Measurements from ENCODE around the gene UBXN7. TPM values are rescaled to one million over a fixed set of nuclear protein-coding genes. Genes with fewer than 3 reads are reported as not detected.
"Not testable (repeated sequence)": the region's sequence is repeated elsewhere in the genome, so short reads cannot be mapped to it uniquely, and the experiment has no call there.

UBXN7 gene, protein sequence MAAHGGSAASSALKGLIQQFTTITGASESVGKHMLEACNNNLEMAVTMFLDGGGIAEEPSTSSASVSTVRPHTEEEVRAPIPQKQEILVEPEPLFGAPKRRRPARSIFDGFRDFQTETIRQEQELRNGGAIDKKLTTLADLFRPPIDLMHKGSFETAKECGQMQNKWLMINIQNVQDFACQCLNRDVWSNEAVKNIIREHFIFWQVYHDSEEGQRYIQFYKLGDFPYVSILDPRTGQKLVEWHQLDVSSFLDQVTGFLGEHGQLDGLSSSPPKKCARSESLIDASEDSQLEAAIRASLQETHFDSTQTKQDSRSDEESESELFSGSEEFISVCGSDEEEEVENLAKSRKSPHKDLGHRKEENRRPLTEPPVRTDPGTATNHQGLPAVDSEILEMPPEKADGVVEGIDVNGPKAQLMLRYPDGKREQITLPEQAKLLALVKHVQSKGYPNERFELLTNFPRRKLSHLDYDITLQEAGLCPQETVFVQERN
- total RNA-seq, result 50.3 TPM

DNA sequence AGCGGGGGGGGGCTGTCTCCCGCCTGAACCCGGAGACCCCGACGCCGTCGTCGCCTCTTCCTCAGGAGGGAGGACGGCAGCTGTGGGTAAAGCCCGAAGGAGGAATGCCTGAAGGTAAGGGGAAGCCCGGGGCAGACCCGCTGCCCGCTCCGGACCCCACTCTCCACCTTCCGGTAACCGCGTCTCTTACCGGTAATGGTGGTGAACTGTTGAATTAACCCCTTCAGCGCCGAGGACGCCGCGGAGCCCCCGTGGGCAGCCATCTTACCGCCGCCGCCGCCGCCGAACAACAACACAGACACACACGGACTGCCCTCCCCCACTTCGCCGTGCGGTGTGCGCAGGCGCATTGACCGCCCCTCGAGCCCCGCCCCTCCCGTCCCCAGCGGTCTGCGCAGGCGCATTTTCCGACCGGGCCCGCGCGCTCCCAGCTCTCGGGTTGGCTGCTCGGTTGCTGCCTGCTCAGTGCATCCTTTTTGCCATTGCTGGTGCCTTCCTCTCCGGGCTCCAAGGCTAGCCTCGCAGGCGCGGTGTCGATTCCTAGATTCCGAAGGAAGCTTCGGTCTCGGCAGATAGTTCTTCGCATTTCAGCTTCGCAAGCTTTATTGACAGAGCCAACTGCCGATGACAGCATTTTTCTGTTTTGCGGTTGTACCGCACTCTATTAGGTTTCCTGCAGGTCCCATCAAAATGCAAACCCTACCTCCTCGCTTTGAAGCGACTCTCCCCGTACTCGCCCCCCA is at the start of gene UBXN7:
Gene UBXN7 (minus strand): TSS at position 291 of the 743 bp plus-strand sequence. CDS start 28 bp downstream, at position 263.
- Histone ChIP-seq H3K4me1 (ENCODE audit: insufficient read depth, low read length) (peaks cover 26% of the 10 kb centered on the region), H3K4me3 (ENCODE audit: low read length) (peak within 1 kb of the TSS; percentile 96), H3K9me3 (ENCODE audit: low read depth, low read length) (no peaks in the 10 kb centered on the region), H3K27me3 (ENCODE audit: insufficient read depth, low read length) (no peaks in the 10 kb centered on the region)

DNA sequence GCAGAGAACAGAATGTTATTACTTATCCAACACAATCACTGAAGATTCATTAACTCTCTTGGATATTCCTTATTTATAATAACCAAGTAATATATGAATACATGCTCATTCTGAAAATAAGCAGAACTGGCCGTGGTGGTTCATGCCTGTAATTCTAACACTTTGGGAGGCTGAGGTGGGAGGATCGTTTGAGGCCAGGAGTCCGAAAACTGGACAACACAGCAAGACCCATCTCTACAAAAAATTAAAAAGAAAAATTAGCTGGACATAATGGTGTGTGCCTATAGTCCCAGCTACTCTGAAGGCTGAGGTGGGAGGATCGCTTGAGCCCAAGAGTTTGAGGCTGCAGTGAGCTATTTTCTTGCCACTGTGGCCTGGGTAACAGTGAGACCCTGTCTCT is 45.5 kb upstream of the UBXN7 start:
- no peaks in the 10 kb centered on the region for H3K27me3 ChIP-seq (ENCODE audit: insufficient read depth, low read length)
- H3K9me3 ChIP-seq (ENCODE audit: low read depth, low read length), result no peaks in the 10 kb centered on the region
- no peaks in the 10 kb centered on the region for H3K4me1 ChIP-seq (ENCODE audit: insufficient read depth, low read length)
- no peak overlapping the region for H3K4me3 ChIP-seq (ENCODE audit: low read length)

DNA sequence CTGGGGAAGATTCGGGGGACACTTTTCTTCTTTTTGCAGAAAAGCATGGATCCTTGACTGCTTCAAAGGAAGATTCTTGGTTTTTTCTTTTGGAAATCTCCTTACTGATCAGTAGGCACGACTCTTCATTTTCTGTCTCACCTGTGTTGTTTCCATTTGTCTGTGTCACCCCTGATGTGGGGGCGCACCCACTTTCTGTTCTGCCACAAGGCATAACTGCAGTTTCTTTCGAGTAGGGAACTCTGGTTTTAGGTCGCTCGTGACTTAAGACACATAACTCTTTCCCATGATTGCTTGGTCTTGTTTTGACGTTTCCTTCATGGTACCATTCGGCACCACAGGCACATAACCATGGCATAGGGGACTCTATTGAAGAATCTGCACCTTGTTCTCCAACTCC is 40.1 kb upstream of the UBXN7 start:
- no peaks in the 10 kb centered on the region for H3K9me3 ChIP-seq (ENCODE audit: low read depth, low read length)
- H3K4me3 ChIP-seq (ENCODE audit: low read length), result no peak overlapping the region
- no peaks in the 10 kb centered on the region for H3K4me1 ChIP-seq (ENCODE audit: insufficient read depth, low read length)
- no peaks in the 10 kb centered on the region for H3K27me3 ChIP-seq (ENCODE audit: insufficient read depth, low read length)

DNA sequence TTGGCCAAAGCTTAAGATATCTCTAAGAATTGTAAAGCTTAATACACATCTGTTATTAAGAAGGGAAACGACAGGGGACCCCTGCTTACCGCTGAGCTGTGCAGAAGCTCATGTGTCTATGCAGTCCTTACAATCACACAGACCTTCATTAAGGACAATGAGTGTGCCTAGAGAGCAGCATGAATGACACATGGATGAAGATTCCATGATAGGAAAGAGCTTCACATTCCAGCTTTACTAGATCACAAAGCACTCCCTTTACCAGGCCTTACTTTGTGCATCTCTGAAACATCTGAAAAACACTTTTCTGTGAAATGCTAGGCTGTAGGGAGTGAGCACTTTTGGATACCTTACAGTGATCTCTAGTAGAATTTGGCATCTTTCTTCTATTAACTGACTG is 39.3 kb upstream of the UBXN7 start:
- H3K4me1 ChIP-seq (ENCODE audit: insufficient read depth, low read length), result no peaks in the 10 kb centered on the region
- no peak overlapping the region for H3K4me3 ChIP-seq (ENCODE audit: low read length)
- H3K27me3 ChIP-seq (ENCODE audit: insufficient read depth, low read length), result no peaks in the 10 kb centered on the region
- H3K9me3 ChIP-seq (ENCODE audit: low read depth, low read length), result no peaks in the 10 kb centered on the region

DNA sequence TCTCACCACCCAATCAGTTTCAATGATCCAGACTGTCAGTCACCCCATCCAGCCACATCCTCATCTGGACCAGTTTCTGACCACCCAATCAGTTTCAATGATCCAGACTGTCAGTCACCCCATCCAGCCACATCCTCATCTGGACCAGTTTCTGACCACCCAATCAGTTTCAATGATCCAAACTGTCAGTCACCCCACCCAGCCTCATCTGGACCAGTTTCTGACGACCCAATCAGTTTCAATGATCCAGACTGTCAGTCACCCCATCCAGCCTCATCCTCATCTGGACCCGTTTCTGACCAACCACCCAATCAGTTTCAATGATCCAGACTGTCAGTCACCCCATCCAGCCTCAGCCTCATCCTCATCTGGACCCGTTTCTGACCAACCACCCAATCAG is 38.0 kb upstream of the UBXN7 start:
- H3K4me1 ChIP-seq (ENCODE audit: insufficient read depth, low read length); H3K9me3 ChIP-seq (ENCODE audit: low read depth, low read length); H3K27me3 ChIP-seq (ENCODE audit: insufficient read depth, low read length); H3K4me3 ChIP-seq (ENCODE audit: low read length): not testable (repeated sequence)

DNA sequence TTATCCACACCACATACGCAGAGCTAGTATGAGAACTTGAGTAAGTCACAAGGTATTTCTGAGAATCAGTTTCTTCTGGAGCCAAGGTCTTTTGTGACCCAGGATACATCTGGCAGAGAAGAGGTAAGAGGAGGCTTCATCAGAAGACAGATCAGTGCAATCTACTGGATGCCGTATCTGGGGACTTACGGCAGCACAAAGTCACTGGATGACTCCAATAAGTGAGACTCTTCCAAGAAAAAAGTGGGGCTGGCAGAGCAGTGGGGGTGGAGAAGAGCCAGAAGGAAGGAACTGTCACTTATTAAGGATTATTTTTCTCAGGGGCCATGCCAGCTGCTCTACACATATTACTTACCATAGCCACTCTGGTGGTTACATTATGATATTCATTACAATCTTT is 31.6 kb upstream of the UBXN7 start:
- Histone ChIP-seq H3K27me3 (ENCODE audit: insufficient read depth, low read length) (no peaks in the 10 kb centered on the region), H3K4me3 (ENCODE audit: low read length) (no peak overlapping the region)

DNA sequence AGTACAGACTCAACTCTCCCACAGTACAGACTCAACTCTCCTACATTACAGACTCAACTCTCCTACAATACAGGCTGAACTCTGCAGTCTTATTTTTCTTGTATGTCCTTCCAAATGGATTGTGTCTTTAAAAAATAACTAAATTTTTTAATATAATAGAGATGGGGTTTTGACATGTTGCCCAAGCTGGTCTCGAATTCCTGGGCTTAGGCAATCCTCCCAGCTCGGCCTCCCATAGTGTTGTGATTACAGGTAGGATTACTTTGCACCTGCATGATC is 31.2 kb upstream of the UBXN7 start:
- H3K4me3 ChIP-seq (ENCODE audit: low read length), result no peak overlapping the region
- H3K27me3 ChIP-seq (ENCODE audit: insufficient read depth, low read length), result no peaks in the 10 kb centered on the region
- no peaks in the 10 kb centered on the region for H3K9me3 ChIP-seq (ENCODE audit: low read depth, low read length)
- H3K4me1 ChIP-seq (ENCODE audit: insufficient read depth, low read length), result no peaks in the 10 kb centered on the region

More for the DNA sequence above, 31.6 kb upstream of the UBXN7 start:
- Histone ChIP-seq H3K9me3 (ENCODE audit: low read depth, low read length) (no peaks in the 10 kb centered on the region), H3K4me1 (ENCODE audit: insufficient read depth, low read length) (no peaks in the 10 kb centered on the region)

DNA sequence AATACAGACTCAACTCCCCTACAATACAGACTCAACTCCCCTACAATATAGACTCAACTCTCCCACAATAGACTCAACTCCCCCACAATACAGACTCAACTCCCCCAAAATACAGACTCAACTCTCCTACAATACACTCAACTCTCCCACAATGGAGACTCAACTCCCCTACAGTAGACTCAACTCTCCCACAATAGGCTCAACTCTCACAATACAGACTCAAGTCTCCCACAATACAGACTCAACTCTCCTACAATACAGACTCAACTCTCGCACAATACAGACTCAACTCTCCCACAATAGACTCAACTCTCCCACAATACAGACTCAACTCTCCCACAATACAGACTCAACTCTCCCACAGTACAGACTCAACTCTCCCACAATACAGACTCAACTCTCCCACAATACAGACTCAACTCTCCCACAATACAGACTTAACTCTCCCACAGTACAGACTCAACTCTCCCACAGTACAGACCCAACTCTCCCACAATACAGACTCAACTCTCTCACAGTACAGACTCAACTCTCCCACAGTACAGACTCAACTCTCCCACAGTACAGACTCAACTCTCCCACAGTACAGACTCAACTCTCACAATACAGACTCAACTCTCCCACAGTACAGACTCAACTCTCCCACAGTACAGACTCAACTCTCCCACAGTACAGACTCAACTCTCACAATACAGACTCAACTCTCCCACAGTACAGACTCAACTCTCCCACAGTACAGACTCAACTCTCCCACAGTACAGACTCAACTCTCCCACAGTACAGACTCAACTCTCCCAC is 30.7 kb upstream of the UBXN7 start:
- H3K4me3 ChIP-seq (ENCODE audit: low read length); H3K9me3 ChIP-seq (ENCODE audit: low read depth, low read length); H3K27me3 ChIP-seq (ENCODE audit: insufficient read depth, low read length); H3K4me1 ChIP-seq (ENCODE audit: insufficient read depth, low read length): not testable (repeated sequence)

DNA sequence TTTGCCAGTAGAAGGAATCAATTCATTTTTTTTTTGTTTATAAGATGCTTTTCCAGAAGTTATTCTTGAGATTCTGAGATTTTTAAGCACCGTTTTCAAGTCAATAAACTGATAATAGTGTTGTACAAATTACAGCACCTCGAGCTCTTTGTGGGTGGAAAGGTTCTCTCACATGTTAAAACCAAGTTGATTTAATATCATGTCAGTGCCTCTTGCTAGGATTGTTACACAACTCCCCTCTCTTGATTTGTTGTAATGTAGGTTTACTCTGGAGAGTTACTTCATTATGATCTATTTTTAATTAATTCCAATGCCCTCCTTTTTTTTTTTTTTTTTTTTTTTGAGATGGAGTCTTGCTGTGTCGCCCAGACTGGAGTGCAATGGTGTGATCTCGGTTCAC is 25.8 kb upstream of the UBXN7 start:
- no peaks in the 10 kb centered on the region for H3K9me3 ChIP-seq (ENCODE audit: low read depth, low read length)
- H3K4me1 ChIP-seq (ENCODE audit: insufficient read depth, low read length), result peaks cover 10% of the 10 kb centered on the region
- H3K4me3 ChIP-seq (ENCODE audit: low read length), result no peak overlapping the region
- no peaks in the 10 kb centered on the region for H3K27me3 ChIP-seq (ENCODE audit: insufficient read depth, low read length)

DNA sequence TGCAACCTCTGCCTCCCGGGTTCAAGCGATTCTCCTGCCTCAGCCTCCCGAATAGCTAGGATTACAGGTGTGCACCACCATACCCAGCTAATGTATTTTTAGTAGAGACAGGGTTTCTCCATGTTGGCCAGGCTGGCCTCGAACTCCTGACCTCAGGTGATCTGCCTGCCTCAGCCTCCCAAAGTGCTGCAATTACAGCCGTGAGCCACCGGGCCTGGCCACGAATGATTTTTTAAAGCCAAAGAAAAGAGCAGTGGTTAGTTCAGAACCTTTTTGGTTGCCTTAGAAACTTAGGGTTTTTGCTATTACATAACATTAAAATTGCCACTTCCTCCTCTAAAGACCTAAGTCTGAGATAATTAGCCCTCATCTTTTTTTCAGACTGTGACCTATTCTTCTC is 25.2 kb upstream of the UBXN7 start:
- H3K9me3 ChIP-seq (ENCODE audit: low read depth, low read length); H3K4me3 ChIP-seq (ENCODE audit: low read length); H3K27me3 ChIP-seq (ENCODE audit: insufficient read depth, low read length): not testable (repeated sequence)
- H3K4me1 ChIP-seq (ENCODE audit: insufficient read depth, low read length), result peaks cover 10% of the 10 kb centered on the region

DNA sequence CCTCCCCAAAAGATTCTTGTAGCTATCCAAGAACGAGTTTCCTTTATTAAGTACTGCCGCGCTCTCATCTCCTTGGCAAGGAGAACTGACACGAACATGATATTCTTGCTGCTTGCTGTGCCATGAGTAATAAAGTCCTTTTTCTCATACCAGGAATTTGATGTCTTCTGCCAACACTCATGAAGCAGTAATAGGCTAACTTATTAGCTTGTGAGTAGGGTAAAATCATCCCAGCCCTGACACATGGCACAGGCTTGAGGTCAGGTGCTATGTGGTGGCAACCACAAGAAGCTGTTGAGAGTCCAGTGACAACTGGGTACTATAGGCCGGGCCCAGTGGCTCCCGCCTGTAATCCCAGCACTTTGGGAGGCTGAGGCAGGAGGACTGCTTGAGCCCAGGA is 22.7 kb upstream of the UBXN7 start:
- Histone ChIP-seq H3K9me3 (ENCODE audit: low read depth, low read length) (no peaks in the 10 kb centered on the region), H3K4me3 (ENCODE audit: low read length) (no peak overlapping the region)

DNA sequence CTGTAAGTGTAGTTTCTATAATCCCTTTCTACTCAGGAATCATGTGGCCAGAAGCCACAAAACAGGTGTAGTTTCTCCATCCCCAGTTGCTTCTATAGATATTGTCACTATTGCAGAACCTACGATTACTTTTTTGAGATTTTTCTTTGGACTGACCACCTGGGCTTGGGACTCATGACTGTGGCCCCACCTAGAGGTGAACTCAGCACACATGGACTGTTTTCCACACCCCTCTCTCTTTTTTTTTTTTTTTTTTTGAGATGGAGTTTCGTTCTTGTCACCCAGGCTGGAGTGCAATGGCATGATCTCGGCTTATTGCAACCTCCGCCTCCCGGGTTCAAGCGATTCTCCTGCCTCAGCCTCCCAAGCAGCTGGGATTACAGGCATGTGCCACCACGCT is 13.2 kb upstream of the UBXN7 start:
- not testable (repeated sequence) for H3K27me3 ChIP-seq (ENCODE audit: insufficient read depth, low read length); H3K4me1 ChIP-seq (ENCODE audit: insufficient read depth, low read length); H3K9me3 ChIP-seq (ENCODE audit: low read depth, low read length); H3K4me3 ChIP-seq (ENCODE audit: low read length)

More for the DNA sequence above, 22.7 kb upstream of the UBXN7 start:
- H3K4me1 ChIP-seq (ENCODE audit: insufficient read depth, low read length), result peaks cover 10% of the 10 kb centered on the region
- no peaks in the 10 kb centered on the region for H3K27me3 ChIP-seq (ENCODE audit: insufficient read depth, low read length)

DNA sequence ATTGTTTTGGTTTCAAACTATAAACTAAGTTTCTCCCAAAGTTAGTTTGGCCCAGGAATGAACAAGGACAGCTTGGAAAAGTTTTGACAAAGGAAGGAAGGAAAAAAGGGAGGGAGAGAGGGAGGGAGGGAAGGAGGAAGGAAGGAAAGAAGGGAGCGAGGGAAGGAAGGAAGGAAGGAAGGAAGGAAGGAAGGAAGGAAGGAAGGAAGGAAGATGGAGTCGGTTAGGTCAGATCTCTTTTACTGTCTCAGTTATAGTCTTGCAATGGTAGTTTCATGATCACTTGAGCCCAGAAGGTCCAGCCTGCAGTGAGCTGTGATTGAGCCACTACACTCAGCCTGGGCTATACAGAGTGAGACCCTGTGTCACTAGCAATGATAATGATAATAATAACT is 12.3 kb upstream of the UBXN7 start:
- no peaks in the 10 kb centered on the region for H3K9me3 ChIP-seq (ENCODE audit: low read depth, low read length)
- peaks cover 10% of the 10 kb centered on the region for H3K4me1 ChIP-seq (ENCODE audit: insufficient read depth, low read length)
- no peak overlapping the region for H3K4me3 ChIP-seq (ENCODE audit: low read length)
- no peaks in the 10 kb centered on the region for H3K27me3 ChIP-seq (ENCODE audit: insufficient read depth, low read length)

DNA sequence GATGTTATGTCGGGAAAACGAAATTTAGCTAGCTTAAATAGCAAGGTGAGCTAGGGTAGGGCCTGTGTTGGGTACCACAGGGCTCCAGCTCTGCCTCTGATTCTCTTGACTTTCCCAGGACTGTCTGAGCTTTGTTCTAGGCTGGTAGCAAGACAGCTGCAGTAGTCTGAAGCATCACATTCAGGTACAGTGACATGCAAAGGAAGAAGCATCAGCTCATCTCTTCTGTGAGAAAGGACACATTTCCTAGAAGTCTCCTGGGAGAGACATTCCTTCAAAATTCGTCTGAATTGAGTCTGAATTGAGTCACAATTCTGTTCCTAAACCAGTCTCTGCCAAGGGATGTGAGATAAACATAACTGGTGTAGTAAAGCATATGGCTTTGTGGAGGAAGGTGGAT is 8.5 kb upstream of the UBXN7 start:
- Histone ChIP-seq H3K4me3 (ENCODE audit: low read length) (no peak overlapping the region), H3K27me3 (ENCODE audit: insufficient read depth, low read length) (no peaks in the 10 kb centered on the region), H3K9me3 (ENCODE audit: low read depth, low read length) (no peaks in the 10 kb centered on the region), H3K4me1 (ENCODE audit: insufficient read depth, low read length) (peaks cover 10% of the 10 kb centered on the region)

DNA sequence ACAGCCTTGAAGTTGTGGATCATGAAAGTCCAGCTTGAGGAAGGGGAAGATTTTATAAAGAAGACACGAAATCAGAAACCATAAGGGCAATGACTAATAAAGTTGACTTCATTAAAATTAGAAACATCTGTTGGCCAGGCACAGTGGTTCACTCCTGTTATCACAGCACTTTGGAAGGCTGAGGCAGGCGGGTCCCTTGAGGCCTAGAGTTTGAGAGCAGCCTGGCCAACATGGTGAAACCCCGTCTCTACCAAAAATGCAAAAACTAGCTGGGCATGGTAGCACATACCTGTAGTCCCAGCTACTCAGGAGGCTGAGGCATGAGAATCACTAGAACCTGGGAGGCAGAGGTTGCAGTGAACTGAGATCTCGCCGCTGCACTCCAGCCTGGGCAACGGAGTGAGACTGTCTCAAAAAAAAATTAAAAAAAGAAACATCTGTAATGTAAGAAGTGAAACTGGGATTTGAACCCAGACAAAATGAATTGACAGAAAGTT is 7.9 kb upstream of the UBXN7 start:
- no peaks in the 10 kb centered on the region for H3K9me3 ChIP-seq (ENCODE audit: low read depth, low read length)
- H3K27me3 ChIP-seq (ENCODE audit: insufficient read depth, low read length), result no peaks in the 10 kb centered on the region
- no peak overlapping the region for H3K4me3 ChIP-seq (ENCODE audit: low read length)
- peaks cover 9% of the 10 kb centered on the region for H3K4me1 ChIP-seq (ENCODE audit: insufficient read depth, low read length)

Data from mononuclear cell (primary cell).